ENCODE results near the gene ITK.

GRCh38 chr5:157282150-157282549 lies 101.5 kb downstream of the ITK start:
- TF ChIP-seq CTCF (IDR thresholded peaks at IDR 0.05) (no peak), POLR2A (IDR thresholded peaks at IDR 0.05) (no peak)

All from testis (tissue), 2 donors.